LoVo (cell line): ENCODE results near the gene ATRN.
"Not testable (repeated sequence)": the region's sequence is repeated elsewhere in the genome, so short reads cannot be mapped to it uniquely, and the experiment has no call there.

Experiments
- DNase-seq: peaks from one replicate; pipeline ENCODE4 v3.0.0-alpha.2; 2016; ENCODE audit warnings: low spot score

ATRN gene

GRCh38 chr20:3470208-3470626 lies 601 bp upstream of the ATRN start:
- no peak for DNase-seq

- no peak for DNase-seq
Measured at GRCh38 chr20:3471397-3472021, 691 bp downstream of the ATRN start.

- DNase-seq, result no peak
Measured at GRCh38 chr20:3472105-3472504, 1.3 kb downstream of the ATRN start.

GRCh38 chr20:3473324-3473723 lies 2.5 kb downstream of the ATRN start:
- no peak for DNase-seq

GRCh38 chr20:3473944-3474343 lies 3.1 kb downstream of the ATRN start:
- no peak for DNase-seq

GRCh38 chr20:3477003-3477860 lies 6.4 kb downstream of the ATRN start:
- not testable (repeated sequence) for DNase-seq

GRCh38 chr20:3477861-3478544 lies 7.2 kb downstream of the ATRN start:
- DNase-seq, result no peak

GRCh38 chr20:3479025-3479424 lies 8.2 kb downstream of the ATRN start:
- DNase-seq, result no peak

- no peak for DNase-seq
Measured at GRCh38 chr20:3479759-3480615, 9.2 kb downstream of the ATRN start.

- no peak for DNase-seq
Measured at GRCh38 chr20:3483309-3483708, 12.5 kb downstream of the ATRN start.

GRCh38 chr20:3483784-3484183 lies 13.0 kb downstream of the ATRN start:
- no peak for DNase-seq

- no peak for DNase-seq
Measured at GRCh38 chr20:3485913-3486312, 15.1 kb downstream of the ATRN start.

GRCh38 chr20:3486850-3487249 lies 16.0 kb downstream of the ATRN start:
- no peak for DNase-seq

GRCh38 chr20:3492669-3493068 lies 21.9 kb downstream of the ATRN start:
- no peak for DNase-seq

- DNase-seq, result no peak
Measured at GRCh38 chr20:3494218-3494617, 23.4 kb downstream of the ATRN start.

- DNase-seq, result no peak
Measured at GRCh38 chr20:3502878-3503277, 32.1 kb downstream of the ATRN start.

- DNase-seq, result no peak
Measured at GRCh38 chr20:3505148-3505547, 34.3 kb downstream of the ATRN start.

GRCh38 chr20:3509064-3509463 lies 38.2 kb downstream of the ATRN start:
- DNase-seq, result no peak

- DNase-seq, result no peak
Measured at GRCh38 chr20:3510110-3510509, 39.3 kb downstream of the ATRN start.

- not testable (repeated sequence) for DNase-seq
Measured at GRCh38 chr20:3512239-3512638, 41.4 kb downstream of the ATRN start.

- DNase-seq, result no peak
Measured at GRCh38 chr20:3514012-3514642, 43.3 kb downstream of the ATRN start.
